HepG2 (cell line): ENCODE measurements around the gene ACP2. TPM values are rescaled to one million over a fixed set of nuclear protein-coding genes. Genes with fewer than 3 reads are reported as not detected.

Experiments used
- AGO2 ChIP-seq: fragments of 200-400 bp; formaldehyde crosslinking; optimal IDR thresholded peaks from 2 replicates; pipeline ENCODE3; 2017; ENCODE audit warnings: mild to moderate bottlenecking, low read depth, low read length, moderate library complexity
- ARNT2 ChIP-seq: sonication (generic); formaldehyde crosslinking; IDR thresholded peaks from 2 replicates; pipeline ENCODE4 v1.8.0; 2022; ENCODE audit warnings: mild to moderate bottlenecking, low read depth, missing genetic modification reagents, moderate library complexity
- BHLHE40 ChIP-seq: IDR thresholded peaks from 2 replicates; pipeline ENCODE4 v1.6.1; 2011; ENCODE audit warnings: low read length, improper control_type of control experiment
- CENPT ChIP-seq: sonication (generic); formaldehyde crosslinking; IDR thresholded peaks from 2 replicates; pipeline ENCODE4 v1.8.0; 2022; ENCODE audit warnings: low read depth, mild to moderate bottlenecking, moderate library complexity, missing genetic modification reagents
- FOXO1 ChIP-seq: sonication (generic); formaldehyde crosslinking; IDR thresholded peaks from 2 replicates; pipeline ENCODE4 v1.4.0; 2020; ENCODE audit warnings: missing genetic modification reagents
- KAT7 ChIP-seq: IDR thresholded peaks from 2 replicates; pipeline ENCODE4 v1.6.1; 2018; ENCODE audit warnings: borderline replicate concordance, missing compliant biosample characterization
- MAFF ChIP-seq: IDR thresholded peaks from 2 replicates; pipeline ENCODE4 v1.6.1; 2011; ENCODE audit warnings: low read depth, low read length, improper control_type of control experiment
- MEIS2 ChIP-seq: sonication (generic); formaldehyde crosslinking; IDR thresholded peaks from 2 replicates; pipeline ENCODE4 v1.9.0; 2021; ENCODE audit warnings: mild to moderate bottlenecking, missing genetic modification reagents
- PHF8 ChIP-seq: sonication (generic); formaldehyde crosslinking; IDR thresholded peaks from 2 replicates; pipeline ENCODE4 v1.5.0; 2020; ENCODE audit warnings: missing genetic modification reagents
- POLR2G ChIP-seq: fragments of 200-400 bp; formaldehyde crosslinking; IDR thresholded peaks from 2 replicates; pipeline ENCODE4 v1.6.1; 2018; ENCODE audit warnings: mild to moderate bottlenecking, low read depth, low read length, moderate library complexity
- RBM22 ChIP-seq: fragments of 200-400 bp; formaldehyde crosslinking; optimal IDR thresholded peaks from 2 replicates; pipeline ENCODE3; 2017; ENCODE audit warnings: mild to moderate bottlenecking, low read length, moderate library complexity
- SETDB1 ChIP-seq: sonication (generic); formaldehyde crosslinking; IDR thresholded peaks from 2 replicates; pipeline ENCODE4 v1.5.1; 2020; ENCODE audit warnings: missing genetic modification reagents, mild to moderate bottlenecking, borderline replicate concordance
- SIN3B ChIP-seq: fragments of 150-350 bp; IDR thresholded peaks from 2 replicates; pipeline ENCODE4 v1.6.1; 2014; ENCODE audit warnings: low read length
- SNRNP70 ChIP-seq: fragments of 200-400 bp; formaldehyde crosslinking; IDR thresholded peaks from 2 replicates; pipeline ENCODE4 v1.6.1; 2017; ENCODE audit warnings: mild to moderate bottlenecking, low read depth, low read length, moderate library complexity
- SRSF9 ChIP-seq: fragments of 200-400 bp; formaldehyde crosslinking; IDR thresholded peaks from 2 replicates; pipeline ENCODE4 v1.6.1; 2018; ENCODE audit warnings: borderline replicate concordance, mild to moderate bottlenecking, low read depth, low read length; ENCODE audit not compliant: insufficient read depth, poor library complexity, severe bottlenecking
- YEATS4 ChIP-seq: sonication (generic); formaldehyde crosslinking; IDR thresholded peaks from 2 replicates; pipeline ENCODE4 v1.4.0; 2020; ENCODE audit warnings: missing genetic modification reagents, borderline replicate concordance
- ZNF274 ChIP-seq: sonication (generic); formaldehyde crosslinking; IDR thresholded peaks from 2 replicates; pipeline ENCODE4 v1.5.1; 2020; ENCODE audit warnings: mild to moderate bottlenecking, missing genetic modification reagents
- ZNF816 ChIP-seq: sonication (generic); formaldehyde crosslinking; IDR thresholded peaks from 2 replicates; pipeline ENCODE4 v1.8.0; 2022; ENCODE audit warnings: missing genetic modification reagents, mild to moderate bottlenecking, borderline replicate concordance
- polyA plus RNA-seq, 8 experiments: library from polyadenylated mRNA; depleted of rRNA in 3 of 8; stranded (reverse) in 7 of 8; unstranded in 1 of 8; fragments of >200 nt; fragmentation: Illumina TruSeq in 4 of 8; extraction: Trizol in 4 of 8; gene quantifications; 2 replicates each; pipeline versions ENCODE4 v1.2.1 to v1.2.3, GENCODE V29; 2011 to 2016; ENCODE audit warnings: low read depth in 4 of 8, missing spikeins in 1 of 8, mixed read lengths in 1 of 8; ENCODE audit not compliant: insufficient read depth in 1 of 8
- total RNA-seq, 5 experiments: library from RNA; depleted of rRNA; stranded (reverse); fragments of >200 nt; fragmentation: Illumina TruSeq; extraction: Trizol; gene quantifications; 2 replicates each; pipeline ENCODE4 v1.2.3, GENCODE V29; 2016; ENCODE audit warnings: low read depth in 1 of 5
- TF ChIP-seq, protein P1 (sequence below): sonication (generic); formaldehyde crosslinking; IDR thresholded peaks from 2 replicates; pipeline ENCODE4 v1.4.0; 2020; ENCODE audit warnings: missing genetic modification reagents, borderline replicate concordance
- TF ChIP-seq, protein P2 (sequence below): sonication (generic); formaldehyde crosslinking; IDR thresholded peaks from 2 replicates; pipeline ENCODE4 v1.4.0; 2020; ENCODE audit warnings: missing genetic modification reagents
- TF ChIP-seq, protein P3 (sequence below): sonication (generic); formaldehyde crosslinking; IDR thresholded peaks from 2 replicates; pipeline ENCODE4 v1.4.0; 2020; ENCODE audit warnings: mild to moderate bottlenecking, missing genetic modification reagents

Gene ACP2
- total and polyA plus RNA-seq, 2 of the 13 experiments (the other 11 are each of a cell fraction or from before 2014, with no cell fraction given): 17.7 to 20.2 TPM

DNA sequence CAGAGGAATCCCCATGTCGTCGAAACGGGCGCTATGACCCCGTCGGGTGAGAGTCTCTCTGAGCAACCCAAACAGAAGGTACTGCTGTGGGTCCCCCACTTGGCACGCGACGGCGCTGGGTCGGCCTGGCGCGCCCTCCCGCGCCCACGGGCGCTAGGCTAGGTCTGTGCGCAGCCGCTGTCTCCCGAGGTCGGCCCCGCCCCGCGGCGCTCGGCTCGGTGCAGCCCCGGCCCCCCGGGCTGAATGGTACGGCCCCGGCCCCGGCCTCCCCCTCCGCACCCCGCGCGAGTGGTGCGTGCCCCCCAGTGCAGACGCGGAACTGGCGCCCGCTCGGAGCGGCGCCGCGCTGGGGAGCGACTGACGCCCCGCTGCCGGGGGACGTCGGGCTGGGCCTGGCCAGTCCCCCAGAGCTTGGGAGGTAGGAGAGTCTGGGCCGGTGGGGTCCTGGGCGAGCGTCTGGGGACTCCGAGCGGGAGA is 21.3 kb upstream of the ACP2 start, which contains the start of gene MADD (continued):
- TF ChIP-seq POLR2G (peak; percentile 79), AGO2 (peak; percentile 78), MEIS2 (CRISPR knock-in tag) (peak; percentile 46; the same call in 1 of the 2 replicates), SETDB1 (no peak), KAT7 (0 out of 2 replicates have a peak, but pooled peaks have one; percentile 10), SNRNP70 (no peak), ZNF274 (CRISPR knock-in tag) (no peak), MAFF (no peak), PHF8 (CRISPR knock-in tag) (peak; percentile 55), ARNT2 (peak; percentile 52; the same call in 1 of the 2 replicates), FOXO1 (no peak), BHLHE40 (peak; percentile 85), YEATS4 (CRISPR knock-in tag) (peak; percentile 75; the same call in 1 of the 2 replicates), SIN3B (no peak), CENPT (CRISPR knock-in tag) (no peak), RBM22 (peak; percentile 46), ZNF816 (CRISPR knock-in tag) (no peak), SRSF9 (no peak)
- TF ChIP-seq, protein P1, sequence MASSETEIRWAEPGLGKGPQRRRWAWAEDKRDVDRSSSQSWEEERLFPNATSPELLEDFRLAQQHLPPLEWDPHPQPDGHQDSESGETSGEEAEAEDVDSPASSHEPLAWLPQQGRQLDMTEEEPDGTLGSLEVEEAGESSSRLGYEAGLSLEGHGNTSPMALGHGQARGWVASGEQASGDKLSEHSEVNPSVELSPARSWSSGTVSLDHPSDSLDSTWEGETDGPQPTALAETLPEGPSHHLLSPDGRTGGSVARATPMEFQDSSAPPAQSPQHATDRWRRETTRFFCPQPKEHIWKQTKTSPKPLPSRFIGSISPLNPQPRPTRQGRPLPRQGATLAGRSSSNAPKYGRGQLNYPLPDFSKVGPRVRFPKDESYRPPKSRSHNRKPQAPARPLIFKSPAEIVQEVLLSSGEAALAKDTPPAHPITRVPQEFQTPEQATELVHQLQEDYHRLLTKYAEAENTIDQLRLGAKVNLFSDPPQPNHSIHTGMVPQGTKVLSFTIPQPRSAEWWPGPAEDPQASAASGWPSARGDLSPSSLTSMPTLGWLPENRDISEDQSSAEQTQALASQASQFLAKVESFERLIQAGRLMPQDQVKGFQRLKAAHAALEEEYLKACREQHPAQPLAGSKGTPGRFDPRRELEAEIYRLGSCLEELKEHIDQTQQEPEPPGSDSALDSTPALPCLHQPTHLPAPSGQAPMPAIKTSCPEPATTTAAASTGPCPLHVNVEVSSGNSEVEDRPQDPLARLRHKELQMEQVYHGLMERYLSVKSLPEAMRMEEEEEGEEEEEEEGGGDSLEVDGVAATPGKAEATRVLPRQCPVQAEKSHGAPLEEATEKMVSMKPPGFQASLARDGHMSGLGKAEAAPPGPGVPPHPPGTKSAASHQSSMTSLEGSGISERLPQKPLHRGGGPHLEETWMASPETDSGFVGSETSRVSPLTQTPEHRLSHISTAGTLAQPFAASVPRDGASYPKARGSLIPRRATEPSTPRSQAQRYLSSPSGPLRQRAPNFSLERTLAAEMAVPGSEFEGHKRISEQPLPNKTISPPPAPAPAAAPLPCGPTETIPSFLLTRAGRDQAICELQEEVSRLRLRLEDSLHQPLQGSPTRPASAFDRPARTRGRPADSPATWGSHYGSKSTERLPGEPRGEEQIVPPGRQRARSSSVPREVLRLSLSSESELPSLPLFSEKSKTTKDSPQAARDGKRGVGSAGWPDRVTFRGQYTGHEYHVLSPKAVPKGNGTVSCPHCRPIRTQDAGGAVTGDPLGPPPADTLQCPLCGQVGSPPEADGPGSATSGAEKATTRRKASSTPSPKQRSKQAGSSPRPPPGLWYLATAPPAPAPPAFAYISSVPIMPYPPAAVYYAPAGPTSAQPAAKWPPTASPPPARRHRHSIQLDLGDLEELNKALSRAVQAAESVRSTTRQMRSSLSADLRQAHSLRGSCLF (CRISPR knock-in tag): no peak
- TF ChIP-seq, protein P2, sequence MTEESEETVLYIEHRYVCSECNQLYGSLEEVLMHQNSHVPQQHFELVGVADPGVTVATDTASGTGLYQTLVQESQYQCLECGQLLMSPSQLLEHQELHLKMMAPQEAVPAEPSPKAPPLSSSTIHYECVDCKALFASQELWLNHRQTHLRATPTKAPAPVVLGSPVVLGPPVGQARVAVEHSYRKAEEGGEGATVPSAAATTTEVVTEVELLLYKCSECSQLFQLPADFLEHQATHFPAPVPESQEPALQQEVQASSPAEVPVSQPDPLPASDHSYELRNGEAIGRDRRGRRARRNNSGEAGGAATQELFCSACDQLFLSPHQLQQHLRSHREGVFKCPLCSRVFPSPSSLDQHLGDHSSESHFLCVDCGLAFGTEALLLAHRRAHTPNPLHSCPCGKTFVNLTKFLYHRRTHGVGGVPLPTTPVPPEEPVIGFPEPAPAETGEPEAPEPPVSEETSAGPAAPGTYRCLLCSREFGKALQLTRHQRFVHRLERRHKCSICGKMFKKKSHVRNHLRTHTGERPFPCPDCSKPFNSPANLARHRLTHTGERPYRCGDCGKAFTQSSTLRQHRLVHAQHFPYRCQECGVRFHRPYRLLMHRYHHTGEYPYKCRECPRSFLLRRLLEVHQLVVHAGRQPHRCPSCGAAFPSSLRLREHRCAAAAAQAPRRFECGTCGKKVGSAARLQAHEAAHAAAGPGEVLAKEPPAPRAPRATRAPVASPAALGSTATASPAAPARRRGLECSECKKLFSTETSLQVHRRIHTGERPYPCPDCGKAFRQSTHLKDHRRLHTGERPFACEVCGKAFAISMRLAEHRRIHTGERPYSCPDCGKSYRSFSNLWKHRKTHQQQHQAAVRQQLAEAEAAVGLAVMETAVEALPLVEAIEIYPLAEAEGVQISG (CRISPR knock-in tag): peak; percentile 10; the same call in 1 of the 2 replicates
- TF ChIP-seq, protein P3, sequence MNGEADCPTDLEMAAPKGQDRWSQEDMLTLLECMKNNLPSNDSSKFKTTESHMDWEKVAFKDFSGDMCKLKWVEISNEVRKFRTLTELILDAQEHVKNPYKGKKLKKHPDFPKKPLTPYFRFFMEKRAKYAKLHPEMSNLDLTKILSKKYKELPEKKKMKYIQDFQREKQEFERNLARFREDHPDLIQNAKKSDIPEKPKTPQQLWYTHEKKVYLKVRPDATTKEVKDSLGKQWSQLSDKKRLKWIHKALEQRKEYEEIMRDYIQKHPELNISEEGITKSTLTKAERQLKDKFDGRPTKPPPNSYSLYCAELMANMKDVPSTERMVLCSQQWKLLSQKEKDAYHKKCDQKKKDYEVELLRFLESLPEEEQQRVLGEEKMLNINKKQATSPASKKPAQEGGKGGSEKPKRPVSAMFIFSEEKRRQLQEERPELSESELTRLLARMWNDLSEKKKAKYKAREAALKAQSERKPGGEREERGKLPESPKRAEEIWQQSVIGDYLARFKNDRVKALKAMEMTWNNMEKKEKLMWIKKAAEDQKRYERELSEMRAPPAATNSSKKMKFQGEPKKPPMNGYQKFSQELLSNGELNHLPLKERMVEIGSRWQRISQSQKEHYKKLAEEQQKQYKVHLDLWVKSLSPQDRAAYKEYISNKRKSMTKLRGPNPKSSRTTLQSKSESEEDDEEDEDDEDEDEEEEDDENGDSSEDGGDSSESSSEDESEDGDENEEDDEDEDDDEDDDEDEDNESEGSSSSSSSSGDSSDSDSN (CRISPR knock-in tag): peak; percentile 8; the same call in 1 of the 2 replicates
